Left hindlimb (tissue), 1 donor: ENCODE results near the gene ATF6.

Experiments used
- DNase-seq: peaks from one replicate; pipeline ENCODE4 v3.0.0-alpha.2; 2018

ATF6 gene

GRCh38 chr1:161945306-161946060, 179.4 kb downstream of the ATF6 start:
- DNase-seq = no peak

GRCh38 chr1:161946071-161946987, 180.2 kb downstream of the ATF6 start:
- no peak for DNase-seq

DNA sequence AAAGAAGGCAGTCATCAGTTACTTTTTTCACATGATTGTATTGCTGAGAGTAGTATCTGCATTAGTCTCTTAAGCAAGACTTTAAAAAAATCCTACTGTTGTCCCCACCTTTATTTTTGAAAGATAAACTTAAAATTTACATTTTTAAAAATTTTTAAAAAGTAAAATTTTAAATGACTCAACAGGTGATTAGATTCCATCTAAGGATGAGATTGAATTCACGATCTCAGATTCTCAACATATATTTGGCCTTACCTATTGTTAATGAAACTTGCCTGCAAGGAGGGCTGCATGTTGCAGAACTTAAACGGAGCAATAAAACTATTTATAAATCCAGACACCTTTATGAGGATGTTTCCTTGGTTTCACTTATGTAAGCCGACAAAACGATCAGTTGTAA, 182.3 kb downstream of the ATF6 start:
- DNase-seq = no peak

DNA sequence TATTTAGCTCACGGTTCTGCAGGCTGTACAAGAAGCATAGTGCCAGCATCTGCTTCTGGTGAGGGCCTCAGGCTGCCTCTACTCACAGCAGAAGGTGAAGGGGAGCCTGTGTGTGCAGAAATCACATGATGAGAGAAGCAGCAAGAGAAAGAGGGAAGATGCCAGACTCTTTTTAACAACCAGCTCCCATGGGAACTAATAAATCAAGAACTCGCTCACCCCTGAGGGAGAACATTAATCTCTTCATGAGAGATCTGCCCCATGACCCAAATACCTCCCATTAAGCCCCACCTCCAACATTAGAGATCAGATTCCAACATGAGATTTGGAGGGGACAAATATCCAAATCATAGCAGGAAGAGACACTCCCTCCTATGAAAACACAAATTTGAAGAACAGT, 183.4 kb downstream of the ATF6 start:
- DNase-seq = no peak

DNA sequence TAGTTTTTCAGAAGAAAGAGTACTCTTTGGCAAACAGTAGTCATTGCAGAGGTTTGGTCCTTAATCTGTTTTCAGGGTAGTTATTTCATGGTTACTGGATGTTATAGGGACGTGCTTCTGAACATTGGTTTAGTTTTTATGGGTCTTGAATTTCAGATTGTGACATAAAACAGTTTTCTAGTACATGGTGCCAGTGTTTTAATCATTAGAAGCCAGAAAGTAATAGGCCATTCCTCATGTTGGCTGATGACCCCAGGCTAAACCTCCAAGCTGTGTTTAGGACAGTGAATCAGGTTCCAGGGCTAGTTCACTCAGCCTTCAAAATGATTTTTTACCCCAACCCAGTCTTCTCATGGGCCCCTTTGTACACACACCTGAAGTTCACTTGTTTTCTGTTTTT, 184.3 kb downstream of the ATF6 start:
- DNase-seq = no peak

DNA sequence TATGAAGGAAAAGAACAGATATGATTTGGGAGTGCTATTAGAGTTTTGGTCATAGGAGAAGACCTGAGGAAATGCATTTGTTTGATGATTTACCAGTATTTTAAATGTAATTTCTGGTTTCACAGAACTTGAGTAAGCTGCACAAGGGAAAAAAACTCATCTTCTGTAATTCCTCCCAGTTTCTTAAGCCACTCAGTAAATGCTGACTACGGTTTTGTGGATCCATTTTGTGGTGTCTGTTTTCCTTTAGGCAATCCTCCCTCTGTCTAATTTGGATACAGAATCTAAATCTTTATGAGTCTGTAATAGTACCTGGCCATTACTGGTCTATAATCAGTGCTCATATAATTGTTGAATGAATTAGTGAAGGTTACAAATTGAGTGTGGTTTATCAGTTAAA, 185.5 kb downstream of the ATF6 start:
- DNase-seq = no peak

DNA sequence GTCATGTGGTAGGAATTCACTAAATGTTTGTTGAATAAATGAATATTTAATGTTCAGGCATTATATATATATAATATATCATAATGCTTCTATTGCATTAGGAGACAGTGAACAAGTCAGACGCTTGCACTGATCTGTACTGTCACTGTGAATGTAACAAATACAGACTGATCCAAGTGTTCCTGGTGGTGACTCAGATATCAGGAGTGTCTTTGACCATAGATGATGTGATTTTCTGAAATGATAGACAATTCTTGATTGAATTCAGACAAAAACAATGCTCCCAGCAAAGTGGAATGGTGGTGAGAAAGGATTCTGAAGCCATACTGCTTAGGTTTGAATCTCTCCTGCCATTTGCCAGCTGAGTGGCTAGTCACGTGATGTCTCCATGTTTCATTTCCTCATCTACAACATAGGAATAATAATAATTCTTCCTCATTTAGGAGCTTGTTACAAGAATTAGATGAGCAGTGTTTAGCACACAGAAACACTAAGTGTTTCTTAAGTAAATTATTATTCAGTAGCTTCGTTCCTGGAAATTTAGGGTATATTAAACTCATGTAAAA, 186.6 kb downstream of the ATF6 start:
- no peak for DNase-seq

DNA sequence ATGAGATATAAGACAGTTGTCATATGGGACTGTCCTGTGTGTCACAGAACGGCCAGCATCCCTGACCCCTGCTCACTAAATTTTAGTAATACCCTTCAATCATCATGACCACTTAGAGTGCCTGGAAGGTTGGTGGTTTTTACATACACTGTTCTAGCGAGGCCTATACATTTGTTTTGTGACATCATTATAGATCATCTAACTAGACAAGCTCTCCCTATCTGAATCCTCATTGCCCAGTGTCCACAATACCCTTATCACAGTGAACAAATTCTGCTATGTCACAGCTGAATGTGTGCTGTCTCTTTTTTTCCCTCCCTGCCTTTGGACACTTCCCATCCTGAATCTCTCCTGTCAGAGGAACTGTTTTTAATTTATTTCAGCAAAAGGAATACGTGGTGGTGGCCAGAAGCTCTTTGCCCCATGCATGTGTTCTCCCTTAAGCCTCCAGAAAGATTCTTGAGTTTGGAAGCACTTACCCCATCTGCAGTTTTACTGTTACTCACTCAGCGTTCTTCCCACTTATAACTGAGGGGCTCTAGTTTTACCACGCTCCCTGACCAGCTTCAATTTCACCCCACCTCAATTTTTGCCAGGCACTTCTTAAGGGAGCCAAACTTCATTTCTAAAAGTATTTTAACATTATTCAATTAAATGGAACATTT, 187.3 kb downstream of the ATF6 start:
- DNase-seq = no peak

GRCh38 chr1:161954050-161954449, 187.9 kb downstream of the ATF6 start:
- no peak for DNase-seq

DNA sequence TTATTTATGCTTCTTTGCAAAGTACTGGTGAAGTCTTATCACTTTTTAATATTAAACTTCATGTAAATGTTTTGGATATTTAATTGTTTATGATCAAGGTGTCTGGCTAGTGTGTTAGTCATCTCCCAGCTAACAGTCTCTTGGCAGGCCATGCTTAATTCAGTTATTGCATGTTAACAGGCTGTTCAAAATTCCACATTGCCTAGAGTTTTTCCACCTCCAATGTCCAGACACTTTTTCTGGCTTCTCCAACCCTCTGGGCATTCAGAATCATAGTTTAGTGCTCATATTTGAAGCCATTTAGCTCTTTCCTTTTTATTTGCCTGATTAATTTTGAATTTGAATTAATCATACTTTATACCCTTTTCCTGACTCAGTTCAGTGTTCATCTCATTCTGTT, 188.3 kb downstream of the ATF6 start:
- DNase-seq = no peak

DNA sequence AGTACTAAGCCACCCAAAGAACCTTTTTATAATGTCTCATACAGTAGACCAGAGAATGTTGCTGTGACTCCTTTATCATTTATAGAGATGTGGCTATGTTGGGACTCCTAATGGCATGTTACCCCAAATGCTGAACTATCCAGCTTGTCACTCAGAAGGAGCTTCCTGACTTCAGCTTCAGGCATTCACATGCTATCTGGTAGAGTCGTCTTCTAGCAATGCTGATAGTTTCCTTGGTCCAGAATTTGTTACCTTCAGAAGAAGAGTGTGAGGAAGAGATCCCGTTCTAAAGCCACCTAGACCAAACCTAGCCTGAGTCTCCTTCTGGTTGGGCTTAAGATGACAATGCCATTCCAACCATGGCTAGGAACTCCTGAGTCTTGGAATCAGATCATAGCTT, 189.5 kb downstream of the ATF6 start:
- DNase-seq = no peak

DNA sequence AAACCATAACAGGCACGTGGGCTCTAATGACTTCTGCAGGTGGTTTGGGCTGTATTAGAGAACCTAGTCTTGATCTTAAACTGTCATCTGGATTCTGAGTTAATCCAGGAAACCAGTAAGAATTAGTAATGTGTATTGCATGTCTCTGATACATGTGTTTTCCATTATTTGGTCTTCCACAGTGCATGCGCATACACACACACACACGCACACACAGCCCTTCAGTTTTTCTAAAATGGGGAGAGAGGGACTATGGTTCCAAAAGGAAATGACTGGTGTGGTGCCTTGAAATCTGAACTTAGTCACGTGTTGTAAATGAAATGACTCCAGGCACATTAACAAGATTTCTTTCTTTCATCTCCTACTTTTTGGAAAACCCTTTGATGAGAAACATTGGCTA, 190.0 kb downstream of the ATF6 start:
- peak; percentile 76 for DNase-seq

GRCh38 chr1:161956930-161957329, 190.8 kb downstream of the ATF6 start:
- no peak for DNase-seq

DNA sequence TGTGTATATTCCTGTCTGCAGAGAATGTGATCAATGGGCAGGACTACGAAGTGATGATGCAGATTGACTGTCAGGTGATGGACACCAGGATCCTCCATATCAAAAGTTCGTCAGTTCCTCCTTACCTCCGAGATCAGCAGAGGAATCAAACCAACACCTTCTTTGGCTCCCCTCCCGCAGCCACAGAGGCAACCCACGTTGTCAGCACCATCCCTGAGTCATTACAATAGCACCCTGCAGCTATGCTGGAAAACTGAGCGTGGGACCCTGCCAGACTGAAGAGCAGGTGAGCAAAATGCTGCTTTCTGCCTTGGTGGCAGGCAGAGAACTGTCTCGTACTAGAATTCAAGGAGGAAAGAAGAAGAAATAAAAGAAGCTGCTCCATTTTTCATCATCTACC, 192.3 kb downstream of the ATF6 start:
- no peak for DNase-seq

GRCh38 chr1:161962091-161962887, 196.2 kb downstream of the ATF6 start:
- no peak for DNase-seq

GRCh38 chr1:161966067-161966466, 199.9 kb downstream of the ATF6 start:
- DNase-seq = no peak

GRCh38 chr1:161970036-161970435, 203.9 kb downstream of the ATF6 start:
- no peak for DNase-seq

DNA sequence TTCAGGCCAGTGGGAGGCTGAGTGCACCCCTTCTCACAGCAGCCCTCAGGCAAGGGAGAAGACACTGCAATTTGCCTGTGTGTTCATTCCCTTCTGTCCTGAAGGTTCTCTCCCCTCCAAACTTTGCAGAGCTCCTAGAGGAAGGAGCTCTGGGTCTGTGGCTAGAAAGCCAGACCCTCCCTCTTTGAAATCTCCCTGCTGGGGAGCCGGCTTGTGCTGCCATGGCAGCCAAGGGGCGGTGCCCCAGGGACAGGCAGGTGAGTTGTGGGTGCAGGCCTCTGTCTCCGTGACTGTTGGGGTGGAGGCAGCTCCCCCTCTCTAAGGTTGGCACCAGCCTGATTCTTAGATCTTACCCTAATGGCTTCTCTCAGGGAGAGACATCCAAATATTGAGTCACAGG, 204.5 kb downstream of the ATF6 start:
- DNase-seq = no peak

DNA sequence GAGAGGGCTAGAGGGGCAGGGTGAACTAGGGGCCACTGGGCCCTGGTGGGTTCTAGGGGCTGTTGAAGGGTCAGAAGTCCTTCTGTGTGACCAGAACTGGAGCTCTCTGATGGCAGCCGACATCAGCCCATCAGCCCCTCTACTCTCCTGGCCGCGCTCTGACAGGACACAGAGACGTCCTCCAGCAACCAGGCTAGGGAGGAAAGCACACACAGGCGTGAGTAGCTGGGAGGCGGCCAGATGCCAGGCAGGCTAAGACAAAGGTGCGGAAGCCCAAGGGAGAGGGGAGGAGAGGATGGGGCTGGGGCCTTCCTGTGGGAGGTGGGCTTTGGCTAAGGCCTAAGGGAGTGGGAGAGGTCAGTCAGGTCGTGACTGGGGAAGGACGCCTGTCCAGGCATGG, 206.7 kb downstream of the ATF6 start:
- DNase-seq = no peak

DNA sequence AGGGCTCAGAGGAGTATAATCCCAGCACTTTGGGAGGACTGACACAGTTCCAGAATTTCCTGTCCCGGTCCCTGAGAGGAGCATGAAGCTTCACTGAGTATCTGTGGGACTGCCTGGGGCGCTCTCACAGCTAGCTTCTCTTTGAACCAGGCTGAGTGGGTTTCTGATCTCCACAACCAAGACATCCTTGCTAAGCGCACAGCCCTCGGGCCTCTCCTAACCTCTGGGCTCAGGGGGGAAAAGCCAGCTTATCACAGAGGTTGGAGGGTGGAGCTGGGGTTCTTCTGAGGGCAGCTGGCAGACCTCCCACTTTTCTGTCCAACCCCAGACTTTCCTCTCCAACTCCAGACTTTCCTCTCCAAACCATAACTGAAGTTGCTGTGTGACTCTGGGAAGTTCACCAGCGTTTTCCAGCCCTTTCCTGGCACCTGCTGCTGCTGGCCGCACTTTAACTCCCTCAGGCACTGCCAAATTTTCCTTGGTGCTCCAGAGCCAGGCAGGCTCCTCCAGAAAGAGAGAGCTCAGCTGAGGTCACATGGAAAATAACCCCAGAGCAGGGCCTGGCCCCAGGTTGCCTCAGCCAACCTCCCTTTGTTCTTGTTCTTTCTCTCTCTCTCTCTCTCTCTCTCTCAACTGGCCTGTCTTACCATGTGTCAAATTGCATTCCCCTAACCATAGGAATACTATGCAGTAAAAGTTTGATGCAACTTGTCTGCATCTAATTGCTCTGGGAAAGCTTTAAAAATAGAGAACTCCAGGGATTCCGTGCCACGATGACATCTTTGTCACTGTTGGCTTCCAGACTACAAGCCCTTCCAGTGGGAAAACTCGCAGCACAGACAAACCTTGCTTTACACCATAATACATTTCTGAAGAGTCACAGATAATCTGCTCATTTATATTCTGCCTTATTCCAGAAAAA, 208.1 kb downstream of the ATF6 start:
- DNase-seq = peak; percentile 67
